Gastroesophageal sphincter (tissue), 3 donors: ENCODE data around the gene ETV2.

ENCODE experiments used
- EP300 ChIP-seq: sonication (generic); formaldehyde crosslinking; IDR thresholded peaks from one replicate; pipeline ENCODE4 v1.6.1; 2017; ENCODE audit warnings: antibody characterized with exemption, mild to moderate bottlenecking
- POLR2A ChIP-seq, 2 donors: fragments of 450-650 bp; IDR thresholded peaks; one replicate each; pipeline ENCODE4 v1.6.1; 2017; ENCODE audit warnings: antibody characterized with exemption in 2 of 2, mild to moderate bottlenecking in 2 of 2, moderate library complexity in 1 of 2
- TF ChIP-seq, protein P1 (sequence below), 4 experiments: fragments of 200-600 bp in 2 of 4; fragments of 450-650 bp in 2 of 4; sonication (generic) in 1 of 4; IDR thresholded peaks; one replicate each; pipeline ENCODE4 v1.5.1; 2017 to 2019; ENCODE audit warnings: antibody characterized with exemption in 4 of 4, mild to moderate bottlenecking in 2 of 4, moderate library complexity in 2 of 4

DNA sequence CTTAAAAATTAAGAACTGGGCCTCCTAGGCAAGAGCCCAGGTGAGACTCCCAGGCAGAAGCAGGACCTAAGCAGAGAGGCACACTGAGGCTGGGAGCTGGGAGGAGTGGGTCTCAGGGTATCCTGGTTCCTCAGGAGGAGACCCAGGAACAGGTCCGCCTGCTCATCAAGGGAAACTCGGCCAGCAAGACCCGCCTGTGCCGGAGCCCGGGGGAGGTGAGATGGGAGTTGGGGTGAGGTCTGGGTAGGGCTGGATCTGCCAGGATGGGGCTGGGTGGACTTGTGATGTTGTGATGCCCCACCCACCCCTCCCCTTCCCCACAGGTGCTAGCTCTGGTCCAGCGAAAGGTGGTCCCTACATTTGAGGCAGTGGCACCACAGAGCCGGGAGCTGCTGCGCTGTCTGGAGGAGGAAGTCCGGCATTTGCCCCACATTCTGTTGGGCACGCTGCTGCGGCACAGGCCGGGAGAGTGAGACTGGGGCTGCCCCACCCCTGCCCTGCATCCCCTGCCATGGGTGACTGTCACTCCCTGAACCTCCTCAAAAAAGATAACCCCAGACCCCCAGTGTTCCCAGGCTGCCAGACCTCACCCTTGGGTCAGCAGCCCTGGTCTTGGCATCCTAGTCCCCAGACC lies 22.1 kb upstream of the ETV2 start:
- no peak for TF ChIP-seq EP300
- no peak for TF ChIP-seq POLR2A (IDR thresholded peaks at IDR 0.05)
- TF ChIP-seq, protein P1, sequence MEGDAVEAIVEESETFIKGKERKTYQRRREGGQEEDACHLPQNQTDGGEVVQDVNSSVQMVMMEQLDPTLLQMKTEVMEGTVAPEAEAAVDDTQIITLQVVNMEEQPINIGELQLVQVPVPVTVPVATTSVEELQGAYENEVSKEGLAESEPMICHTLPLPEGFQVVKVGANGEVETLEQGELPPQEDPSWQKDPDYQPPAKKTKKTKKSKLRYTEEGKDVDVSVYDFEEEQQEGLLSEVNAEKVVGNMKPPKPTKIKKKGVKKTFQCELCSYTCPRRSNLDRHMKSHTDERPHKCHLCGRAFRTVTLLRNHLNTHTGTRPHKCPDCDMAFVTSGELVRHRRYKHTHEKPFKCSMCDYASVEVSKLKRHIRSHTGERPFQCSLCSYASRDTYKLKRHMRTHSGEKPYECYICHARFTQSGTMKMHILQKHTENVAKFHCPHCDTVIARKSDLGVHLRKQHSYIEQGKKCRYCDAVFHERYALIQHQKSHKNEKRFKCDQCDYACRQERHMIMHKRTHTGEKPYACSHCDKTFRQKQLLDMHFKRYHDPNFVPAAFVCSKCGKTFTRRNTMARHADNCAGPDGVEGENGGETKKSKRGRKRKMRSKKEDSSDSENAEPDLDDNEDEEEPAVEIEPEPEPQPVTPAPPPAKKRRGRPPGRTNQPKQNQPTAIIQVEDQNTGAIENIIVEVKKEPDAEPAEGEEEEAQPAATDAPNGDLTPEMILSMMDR (IDR thresholded peaks at IDR 0.05): no peak
